ENCODE results near the gene RGPD8.

Gene RGPD8

GRCh38 chr2:112476434-112476833 is 43.0 kb upstream of the RGPD8 start:
- H2AFZ ChIP-seq (ENCODE audit: low read depth, low read length): no peak overlapping the region
- TF ChIP-seq EZH2 (IDR thresholded peaks at IDR 0.05; ENCODE audit: borderline replicate concordance, low read depth, low read length, severe bottlenecking): no peak
- TF ChIP-seq CTCF (IDR thresholded peaks at IDR 0.05; ENCODE audit: borderline replicate concordance, extremely low read depth, low read length, poor library complexity, severe bottlenecking): no peak
- peaks cover 8% of the 10 kb centered on the region for H3K4me1 ChIP-seq (ENCODE audit: insufficient read depth, low read length)
- no peaks in the 10 kb centered on the region for H4K20me1 ChIP-seq (ENCODE audit: insufficient read depth, low read length)
- H3K27me3 ChIP-seq (ENCODE audit: insufficient read depth, low read length, poor library complexity): no peaks in the 10 kb centered on the region
- no peak overlapping the region for H3K4me2 ChIP-seq (ENCODE audit: insufficient read depth, low read length)
- ATAC-seq (ENCODE audit: insufficient read depth, low read depth) (no peak), DNase-seq (no peak)
- no peaks in the 10 kb centered on the region for H3K9me3 ChIP-seq (ENCODE audit: insufficient read depth, low read length, severe bottlenecking)
- H3K36me3 ChIP-seq (ENCODE audit: insufficient read depth, low read length): no peaks in the 10 kb centered on the region
- no peak overlapping the region for H3K4me3 ChIP-seq (ENCODE audit: low read depth in 1 of 2, low read length in 2 of 2)
- no peaks in the 10 kb centered on the region for H3K79me2 ChIP-seq (ENCODE audit: insufficient read depth, low read length)
- H3K27ac ChIP-seq (ENCODE audit: low read length): no peak overlapping the region
- no peak overlapping the region for H3K9ac ChIP-seq (ENCODE audit: low read depth, low read length)

GRCh38 chr2:112474844-112475486 is 41.5 kb upstream of the RGPD8 start:
- H4K20me1 ChIP-seq (ENCODE audit: insufficient read depth, low read length): no peaks in the 10 kb centered on the region

GRCh38 chr2:112472547-112473263 is 39.3 kb upstream of the RGPD8 start:
- ATAC-seq (ENCODE audit: insufficient read depth, low read depth) (no peak), DNase-seq (no peak)
- Histone ChIP-seq H3K4me3 (ENCODE audit: low read depth in 1 of 2, low read length in 2 of 2) (no peak overlapping the region), H3K36me3 (ENCODE audit: insufficient read depth, low read length) (no peaks in the 10 kb centered on the region), H3K9ac (ENCODE audit: low read depth, low read length) (no peak overlapping the region), H3K4me2 (ENCODE audit: insufficient read depth, low read length) (no peak overlapping the region), H3K27ac (ENCODE audit: low read length) (no peak overlapping the region), H3K27me3 (ENCODE audit: insufficient read depth, low read length, poor library complexity) (no peaks in the 10 kb centered on the region), H3K4me1 (ENCODE audit: insufficient read depth, low read length) (no peaks in the 10 kb centered on the region), H2AFZ (ENCODE audit: low read depth, low read length) (no peak overlapping the region), H3K9me3 (ENCODE audit: insufficient read depth, low read length, severe bottlenecking) (no peaks in the 10 kb centered on the region), H3K79me2 (ENCODE audit: insufficient read depth, low read length) (no peaks in the 10 kb centered on the region), H4K20me1 (ENCODE audit: insufficient read depth, low read length) (no peaks in the 10 kb centered on the region)
- TF ChIP-seq EZH2 (IDR thresholded peaks at IDR 0.05; ENCODE audit: borderline replicate concordance, low read depth, low read length, severe bottlenecking): no peak

More at GRCh38 chr2:112474844-112475486, 41.5 kb upstream of the RGPD8 start:
- Histone ChIP-seq H3K9ac (ENCODE audit: low read depth, low read length) (no peak overlapping the region), H3K27me3 (ENCODE audit: insufficient read depth, low read length, poor library complexity) (no peaks in the 10 kb centered on the region), H3K9me3 (ENCODE audit: insufficient read depth, low read length, severe bottlenecking) (no peaks in the 10 kb centered on the region), H3K79me2 (ENCODE audit: insufficient read depth, low read length) (no peaks in the 10 kb centered on the region), H3K4me2 (ENCODE audit: insufficient read depth, low read length) (no peak overlapping the region), H3K36me3 (ENCODE audit: insufficient read depth, low read length) (no peaks in the 10 kb centered on the region), H3K4me3 (ENCODE audit: low read depth in 1 of 2, low read length in 2 of 2) (no peak overlapping the region), H2AFZ (ENCODE audit: low read depth, low read length) (no peak overlapping the region), H3K4me1 (ENCODE audit: insufficient read depth, low read length) (no peaks in the 10 kb centered on the region), H3K27ac (ENCODE audit: low read length) (no peak overlapping the region)
- DNase-seq: no peak
- ATAC-seq (ENCODE audit: insufficient read depth, low read depth): no peak
- no peak for TF ChIP-seq CTCF (IDR thresholded peaks at IDR 0.05; ENCODE audit: borderline replicate concordance, extremely low read depth, low read length, poor library complexity, severe bottlenecking)
- no peak for TF ChIP-seq EZH2 (IDR thresholded peaks at IDR 0.05; ENCODE audit: borderline replicate concordance, low read depth, low read length, severe bottlenecking)

- no peak for TF ChIP-seq EZH2 (IDR thresholded peaks at IDR 0.05; ENCODE audit: borderline replicate concordance, low read depth, low read length, severe bottlenecking)
- TF ChIP-seq CTCF (IDR thresholded peaks at IDR 0.05; ENCODE audit: borderline replicate concordance, extremely low read depth, low read length, poor library complexity, severe bottlenecking): peak; percentile 32
- DNase-seq: no peak
- ATAC-seq (ENCODE audit: insufficient read depth, low read depth): 0 out of 3 replicates have a peak, but pooled peaks have one; percentile 35
Observed at GRCh38 chr2:112465382-112465781, 31.9 kb upstream of the RGPD8 start.

More at GRCh38 chr2:112465382-112465781, 31.9 kb upstream of the RGPD8 start:
- Histone ChIP-seq H3K27ac (ENCODE audit: low read length) (no peak overlapping the region), H3K4me2 (ENCODE audit: insufficient read depth, low read length) (no peak overlapping the region), H3K4me3 (ENCODE audit: low read depth in 1 of 2, low read length in 2 of 2) (no peak overlapping the region), H3K27me3 (ENCODE audit: insufficient read depth, low read length, poor library complexity) (no peaks in the 10 kb centered on the region), H3K4me1 (ENCODE audit: insufficient read depth, low read length) (no peaks in the 10 kb centered on the region), H3K9me3 (ENCODE audit: insufficient read depth, low read length, severe bottlenecking) (no peaks in the 10 kb centered on the region), H4K20me1 (ENCODE audit: insufficient read depth, low read length) (no peaks in the 10 kb centered on the region), H2AFZ (ENCODE audit: low read depth, low read length) (no peak overlapping the region), H3K79me2 (ENCODE audit: insufficient read depth, low read length) (no peaks in the 10 kb centered on the region), H3K9ac (ENCODE audit: low read depth, low read length) (no peak overlapping the region), H3K36me3 (ENCODE audit: insufficient read depth, low read length) (no peaks in the 10 kb centered on the region)
